ENCODE data around the gene SUSD6.
A peak's percentile ranks its signal among the peaks of the same experiment; 100 is the strongest.
"Not testable (repeated sequence)": the region's sequence is repeated elsewhere in the genome, so short reads cannot be mapped to it uniquely, and the experiment has no call there.

The SUSD6 gene

DNA sequence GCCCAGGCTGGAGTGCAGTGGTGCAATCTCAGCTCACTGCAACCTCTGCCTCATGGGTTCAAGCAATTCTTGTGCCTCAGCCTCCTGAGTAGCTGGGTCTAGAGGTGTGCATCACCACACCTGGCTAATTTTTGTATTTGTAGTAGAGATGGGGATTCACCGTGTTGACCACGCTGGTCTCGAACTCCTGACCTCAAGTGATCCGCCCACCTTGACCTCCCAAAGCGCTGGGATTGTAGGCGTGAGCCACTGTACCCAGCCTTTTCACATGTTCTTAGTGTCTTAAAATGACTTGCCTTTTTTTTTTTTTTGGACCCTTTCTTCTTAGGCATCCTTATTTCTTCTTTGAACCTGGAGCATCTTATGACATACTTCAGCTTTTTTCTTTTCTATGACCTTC lies 87.8 kb downstream of the SUSD6 start:
- DNase-seq = not testable (repeated sequence)

GRCh38 chr14:69699748-69700303 lies 88.4 kb downstream of the SUSD6 start:
- DNase-seq = peak; percentile 74 to 95

- DNase-seq = no peak
Measured at GRCh38 chr14:69700575-69700974, 89.2 kb downstream of the SUSD6 start.

GRCh38 chr14:69701291-69701690 lies 89.9 kb downstream of the SUSD6 start:
- DNase-seq = peak in 1 of 2 experiments; percentile 40

GRCh38 chr14:69701857-69702256 lies 90.5 kb downstream of the SUSD6 start:
- DNase-seq = no peak

DNA sequence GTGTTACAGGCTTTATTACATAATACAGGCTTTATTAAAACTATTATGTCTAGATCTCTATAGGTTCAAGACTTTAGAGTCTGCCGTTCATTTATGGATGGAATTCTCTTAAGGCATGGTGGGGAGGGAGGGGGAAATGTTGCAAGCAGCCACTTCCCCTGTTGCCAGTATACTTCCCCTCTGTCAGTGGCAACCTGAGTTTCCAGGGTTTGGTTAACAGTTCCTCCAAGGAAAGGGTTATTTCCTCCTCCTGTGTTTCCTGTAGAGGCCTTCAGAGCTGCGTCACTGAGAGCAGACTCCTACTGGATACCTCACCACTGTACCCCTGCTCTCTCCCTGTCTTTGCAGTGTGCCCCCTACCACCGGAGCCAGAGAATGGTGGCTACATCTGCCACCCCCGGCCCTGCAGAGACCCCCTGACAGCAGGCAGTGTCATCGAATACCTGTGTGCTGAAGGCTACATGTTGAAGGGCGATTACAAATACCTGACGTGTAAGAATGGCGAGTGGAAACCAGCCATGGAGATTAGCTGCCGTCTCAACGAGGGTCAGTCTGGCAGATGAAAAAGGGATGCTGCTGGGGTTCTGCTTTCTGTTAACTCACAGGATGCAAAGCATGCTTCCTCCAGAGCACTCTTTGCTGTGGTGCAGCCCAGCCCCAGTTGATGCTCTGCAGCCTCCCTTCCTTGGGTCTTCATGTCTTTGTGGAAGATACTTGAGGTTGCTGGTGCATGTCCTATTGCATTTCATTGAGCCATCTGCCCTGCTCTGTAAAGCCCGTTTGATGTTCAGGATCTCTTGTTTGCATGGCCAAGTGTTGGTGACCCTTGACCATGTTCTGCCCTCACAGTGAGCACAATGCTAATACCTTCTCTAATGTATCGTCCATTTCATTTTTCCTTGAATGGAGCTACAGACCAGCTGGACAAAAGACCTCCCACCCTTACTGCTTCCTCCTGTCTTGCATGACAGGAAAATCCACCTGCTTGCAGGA lies 91.9 kb downstream of the SUSD6 start:
- no peak for DNase-seq

GRCh38 chr14:69704319-69704718 lies 92.9 kb downstream of the SUSD6 start:
- no peak for DNase-seq

DNA sequence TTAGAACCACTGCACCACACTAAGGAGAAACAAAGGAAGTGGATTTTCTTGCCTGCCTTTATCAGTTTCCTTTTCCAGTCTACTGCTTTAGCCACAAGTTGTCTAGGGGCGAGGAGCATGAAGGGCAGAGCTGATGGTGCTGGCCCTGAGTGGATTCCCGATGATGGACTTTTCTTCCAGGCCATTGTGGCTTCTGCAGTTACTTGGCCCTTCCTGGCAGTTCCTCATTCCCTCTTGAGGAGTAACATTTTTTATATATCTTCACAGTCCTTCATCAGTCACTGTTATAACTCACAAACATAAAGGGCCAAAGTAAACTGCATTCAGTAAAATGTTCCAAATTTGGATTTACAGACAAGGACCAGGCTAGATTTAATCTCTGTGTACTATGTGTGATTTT lies 94.3 kb downstream of the SUSD6 start:
- DNase-seq = no peak

DNA sequence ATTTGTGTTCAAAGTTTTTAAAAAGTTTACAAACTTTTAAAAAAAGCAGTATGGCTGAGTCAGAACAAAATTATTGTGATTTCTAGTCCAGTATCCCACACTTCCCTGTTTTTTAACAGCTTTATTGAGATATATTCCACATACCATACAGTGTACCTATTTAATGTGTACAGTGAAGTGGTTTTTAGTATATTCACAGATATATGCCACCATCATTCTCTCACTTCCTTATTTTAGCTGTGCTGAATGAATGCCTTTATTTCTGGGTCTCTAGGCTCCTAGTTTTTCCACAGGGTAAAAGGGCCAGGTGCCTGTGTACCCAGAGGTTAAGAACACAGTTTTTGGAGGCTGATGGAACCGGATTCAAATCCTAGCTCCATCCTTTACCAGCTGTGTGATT lies 96.7 kb downstream of the SUSD6 start:
- no peak for DNase-seq

DNA sequence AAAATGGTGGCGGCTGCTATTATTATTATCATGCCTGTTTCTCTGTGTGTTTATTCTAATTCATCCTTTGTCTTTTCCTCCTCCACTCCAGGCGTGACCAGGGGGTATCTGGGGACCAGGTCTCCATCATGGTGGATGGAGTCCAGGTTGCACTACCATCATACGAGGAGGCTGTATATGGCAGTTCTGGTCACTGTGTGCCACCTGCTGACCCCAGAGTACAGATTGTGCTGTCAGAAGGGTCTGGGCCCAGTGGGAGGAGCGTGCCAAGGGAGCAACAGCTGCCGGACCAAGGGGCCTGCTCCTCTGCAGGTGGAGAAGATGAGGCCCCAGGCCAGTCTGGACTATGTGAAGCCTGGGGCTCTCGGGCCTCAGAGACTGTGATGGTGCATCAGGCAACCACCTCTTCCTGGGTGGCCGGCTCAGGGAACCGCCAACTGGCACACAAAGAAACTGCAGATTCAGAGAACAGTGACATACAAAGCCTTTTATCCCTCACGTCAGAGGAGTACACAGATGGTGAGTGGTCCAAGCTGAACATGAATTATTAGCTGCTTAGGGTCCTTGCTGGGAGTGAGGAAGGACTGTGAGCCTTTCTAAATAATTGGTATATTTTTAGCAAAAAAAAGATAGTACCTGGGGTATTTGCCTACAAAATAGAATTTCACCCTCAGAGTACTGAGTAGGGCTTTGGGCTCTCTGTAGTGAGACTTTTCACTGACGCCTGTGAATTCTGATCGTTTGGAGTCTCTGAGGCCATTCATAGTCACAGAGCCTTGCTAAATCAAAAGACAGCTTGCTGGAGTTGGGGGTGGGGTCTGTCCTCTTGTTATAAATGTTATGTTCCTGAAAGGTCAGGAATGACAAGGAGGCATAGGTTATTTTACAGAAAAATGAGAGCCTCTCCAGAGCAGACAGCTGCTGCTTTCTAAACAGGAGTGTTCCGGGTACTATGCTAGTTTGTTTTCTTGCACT lies 97.5 kb downstream of the SUSD6 start:
- DNase-seq = peak; percentile 48 to 67

- DNase-seq = no peak
Measured at GRCh38 chr14:69710378-69710777, 99.0 kb downstream of the SUSD6 start.

DNA sequence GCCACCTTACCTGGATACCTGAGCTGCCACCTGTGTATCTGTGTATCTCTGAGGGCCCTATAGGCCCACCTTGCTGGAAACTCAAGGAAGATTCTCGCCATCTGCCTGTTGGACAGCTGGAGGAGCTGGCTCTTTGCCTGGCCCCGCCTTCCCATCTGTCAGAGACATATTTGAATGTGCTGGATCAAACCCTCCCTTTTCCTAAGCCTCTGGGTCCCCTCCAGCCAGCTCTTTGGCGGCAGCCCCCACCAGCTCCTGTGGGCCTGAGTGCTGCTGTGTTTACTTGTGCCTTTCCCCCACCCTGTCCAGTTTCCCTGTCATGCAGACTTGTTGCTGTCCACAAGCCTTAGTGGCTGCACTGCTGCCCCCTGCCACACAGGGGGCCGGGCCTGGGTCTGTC lies 99.7 kb downstream of the SUSD6 start:
- DNase-seq = peak; percentile 79 to 91

DNA sequence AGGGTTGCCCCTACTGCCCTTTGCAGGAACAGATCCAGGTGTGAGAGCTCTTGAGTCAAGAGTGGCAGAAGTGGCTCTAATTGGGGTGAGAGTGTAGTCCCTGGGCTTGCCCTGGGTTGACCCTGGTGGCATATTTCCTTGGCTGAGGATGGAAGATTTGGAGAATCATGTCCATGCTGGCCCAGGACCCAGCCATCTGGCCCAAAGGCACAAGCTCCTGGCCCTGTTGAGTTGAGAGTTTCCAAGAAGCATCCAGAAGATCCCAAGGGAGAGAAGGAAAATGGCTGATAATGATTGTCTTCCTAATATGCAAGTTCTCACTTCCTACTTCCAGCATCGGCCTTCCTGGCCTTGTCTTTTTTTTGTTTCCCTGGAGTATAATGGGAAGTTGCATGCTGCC lies 100.1 kb downstream of the SUSD6 start:
- no peak for DNase-seq

DNA sequence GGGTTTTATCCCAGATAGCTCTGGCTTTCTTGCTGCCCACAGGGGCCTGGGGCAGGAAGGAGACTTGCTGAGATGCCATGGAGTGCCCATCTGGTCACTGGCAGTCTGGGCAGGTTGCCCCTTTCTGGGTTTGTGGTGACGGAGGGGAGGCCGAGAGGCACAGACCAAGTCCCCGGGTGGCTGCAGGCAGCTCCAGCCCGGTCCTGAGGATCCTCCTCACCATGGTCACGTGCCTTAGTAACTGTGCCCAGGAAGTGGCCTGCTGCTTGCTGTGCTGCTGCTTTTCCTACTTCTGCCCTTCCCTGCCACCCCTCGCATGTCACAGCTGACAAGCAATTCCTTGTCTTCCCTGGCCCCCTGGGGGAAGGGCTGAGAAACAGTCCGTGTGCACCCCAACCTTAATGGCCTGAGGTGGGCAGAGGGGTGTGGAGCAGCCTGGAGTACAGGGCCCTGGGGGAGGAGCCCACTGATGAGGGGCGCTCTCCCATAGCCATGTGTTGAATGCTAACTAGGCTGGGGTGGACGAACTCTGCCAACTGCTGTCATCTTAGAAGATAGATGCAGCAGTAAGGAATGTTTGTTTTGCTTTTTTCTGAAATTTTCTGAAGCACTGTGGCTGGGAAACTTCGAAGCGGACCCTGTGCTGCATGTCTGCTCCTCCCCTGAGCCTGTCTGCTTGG lies 100.6 kb downstream of the SUSD6 start:
- peak in 1 of 2 experiments; percentile 69 for DNase-seq

GRCh38 chr14:69712599-69713088 lies 101.2 kb downstream of the SUSD6 start:
- DNase-seq = peak; percentile 44 to 70

DNA sequence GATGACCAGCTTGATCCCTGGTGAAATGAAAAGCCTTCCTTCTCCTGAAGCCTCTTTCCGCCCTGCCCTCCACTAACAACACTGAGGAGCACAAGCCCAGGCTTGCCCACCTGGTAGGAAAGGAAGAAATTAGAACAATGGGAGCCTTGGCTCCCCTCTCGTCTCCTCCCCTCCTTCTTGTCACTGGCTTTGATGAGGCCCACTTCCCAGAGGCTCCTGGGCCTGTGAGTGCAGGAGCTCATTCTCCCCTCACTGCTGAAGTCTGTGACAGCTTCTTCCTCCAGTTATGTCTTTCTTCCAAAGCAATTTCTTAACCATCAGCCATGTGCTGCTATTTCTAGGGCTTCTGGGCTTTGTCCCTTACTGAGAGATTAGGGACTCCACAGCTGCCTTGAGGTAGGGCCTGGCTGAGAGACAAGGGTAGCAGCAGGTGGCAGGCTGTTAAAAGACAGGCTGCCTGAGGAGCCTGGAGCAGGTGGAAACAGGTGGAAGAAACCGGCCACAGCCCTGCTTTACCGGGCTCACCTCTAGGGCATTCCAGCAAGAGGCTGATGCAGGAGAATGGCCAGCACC lies 101.9 kb downstream of the SUSD6 start:
- peak; percentile 83 to 88 for DNase-seq

GRCh38 chr14:69713993-69714679 lies 102.7 kb downstream of the SUSD6 start:
- DNase-seq = peak; percentile 69 to 94

- peak; percentile 93 to 97 for DNase-seq
Measured at GRCh38 chr14:69715725-69716477, 104.5 kb downstream of the SUSD6 start.

DNA sequence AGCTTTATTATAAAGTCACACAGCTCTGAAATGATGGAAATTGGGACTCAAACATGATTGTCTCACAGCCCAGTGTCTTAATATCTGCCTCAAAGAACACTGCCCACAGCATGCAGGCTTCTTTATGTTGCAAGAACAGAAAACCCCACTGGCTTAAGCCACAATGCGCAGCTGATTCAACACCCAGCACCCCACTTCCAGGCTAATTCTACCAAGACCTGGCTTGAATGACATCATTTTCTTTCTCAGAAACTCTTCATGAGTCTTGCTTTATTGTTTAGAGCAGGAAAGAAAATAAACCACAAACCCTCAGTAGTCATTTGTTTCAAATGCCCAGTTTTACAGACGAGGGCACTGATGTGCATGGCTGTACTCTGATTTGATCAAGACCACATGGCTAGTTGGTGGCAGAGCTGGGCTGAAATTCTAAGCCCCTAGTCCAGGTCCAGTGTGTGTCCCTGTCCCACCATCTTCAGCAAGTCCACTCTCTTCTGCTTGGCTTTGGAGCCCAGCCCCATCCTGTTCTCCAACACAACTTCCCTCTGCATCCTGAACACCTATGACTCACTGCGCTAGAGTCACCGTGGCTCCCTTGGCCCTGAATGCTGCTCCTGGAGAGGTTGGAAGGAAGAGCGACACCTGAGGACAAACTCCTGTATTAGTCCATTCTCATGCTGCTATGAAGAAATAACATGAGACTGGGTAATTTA lies 105.2 kb downstream of the SUSD6 start:
- DNase-seq = no peak

DNA sequence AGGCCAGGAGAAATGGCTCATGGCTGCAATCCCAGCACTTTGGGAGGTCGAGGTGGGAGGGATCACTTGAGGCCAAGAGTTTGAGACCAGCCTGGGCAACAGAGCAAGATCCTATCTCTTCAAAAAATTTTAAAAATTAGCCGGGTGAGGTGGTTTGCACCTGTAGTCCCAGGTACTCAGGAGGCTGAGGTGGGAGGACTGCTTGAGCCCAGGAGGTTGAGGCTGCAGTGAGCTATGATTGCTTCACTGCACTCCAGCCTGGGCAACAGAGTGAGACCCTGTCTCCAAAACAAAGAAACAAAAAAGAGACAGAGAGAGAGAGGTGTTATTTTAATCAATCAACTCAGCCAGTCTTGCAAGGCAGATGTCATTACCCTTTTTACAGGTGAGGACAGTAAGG lies 107.2 kb downstream of the SUSD6 start:
- DNase-seq = not testable (repeated sequence)
